ENCODE measurements around the gene BID. TPM values are rescaled to one million over a fixed set of nuclear protein-coding genes. Genes with fewer than 3 reads are reported as not detected.

The BID gene
- total and polyA plus RNA-seq, 2 of the 4 experiments (the other 2 are of a cell fraction), result 69.5 to 240 TPM

DNA sequence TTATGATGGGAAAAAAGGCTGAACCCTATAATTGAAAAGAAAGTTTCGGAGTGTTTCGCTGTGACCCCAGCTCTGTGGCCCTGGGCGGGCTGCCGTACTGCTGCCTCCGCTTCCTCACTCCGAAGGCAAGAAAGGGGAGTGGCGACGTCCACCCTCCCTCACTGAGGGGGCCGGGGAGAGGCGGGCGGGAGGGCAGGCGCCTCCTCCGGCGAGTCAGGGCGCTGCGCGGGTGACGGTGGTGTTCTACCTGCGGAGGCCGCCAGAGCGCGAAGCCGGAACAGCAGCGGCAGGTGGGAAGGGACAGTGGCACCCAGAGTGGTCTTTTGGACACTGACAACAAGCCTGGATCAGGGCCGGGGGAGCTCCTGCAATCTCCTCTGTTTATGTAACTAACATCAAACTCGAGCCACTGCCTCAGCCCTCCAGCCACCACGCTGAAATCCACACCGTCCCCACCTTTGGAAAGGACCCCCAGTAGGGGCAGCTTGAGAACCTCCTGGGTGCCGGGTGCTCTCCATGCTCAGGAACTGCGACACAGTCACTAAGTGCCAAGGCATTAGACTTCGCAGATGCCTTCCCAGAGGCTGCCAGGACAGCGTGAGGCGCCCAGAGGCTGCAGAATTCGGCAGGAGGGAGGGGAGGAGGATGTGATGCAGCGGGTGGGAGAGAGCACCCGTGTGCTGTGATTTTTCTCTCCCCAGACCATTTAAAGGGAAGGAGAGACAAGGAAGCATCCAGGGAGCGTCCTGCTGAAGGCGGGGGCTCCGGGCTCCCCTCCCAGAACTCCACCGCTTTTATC lies 25.5 kb downstream of the BID start (continued):
- TF ChIP-seq CHD1 (IDR thresholded peaks at IDR 0.05; ENCODE audit: low read depth, low read length), result no peak

DNA sequence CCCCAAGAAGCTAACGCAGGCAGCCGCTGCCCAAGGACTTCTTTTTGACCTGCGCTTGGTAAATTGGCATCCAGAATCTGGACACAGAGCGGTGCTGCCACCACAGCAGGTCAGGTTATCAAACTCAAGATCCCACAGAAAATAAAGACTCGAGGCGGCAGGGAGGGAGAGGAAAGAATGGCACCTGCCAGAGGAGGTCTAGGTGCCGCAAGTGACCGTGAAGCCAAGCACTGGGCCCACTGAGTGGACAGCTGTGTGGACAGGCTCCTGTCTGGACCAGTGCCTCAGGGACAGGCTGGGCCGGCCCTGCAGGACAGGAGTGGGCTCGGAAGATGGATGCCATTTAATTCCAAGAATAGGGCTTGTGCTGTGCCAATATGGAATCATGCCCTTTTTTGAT lies 27.4 kb downstream of the BID start:
- dilution Hi-C loops (cut with HindIII; ENCODE audit: low sequenced_read_pairs, unreplicated experiment), result no loop called here
- Histone ChIP-seq H2AFZ (replicated peaks; ENCODE audit: low read length, poor library complexity) (no peak overlapping the region), H3K4me2 (ENCODE audit: low read depth, low read length) (no peak overlapping the region), H3K56ac (ENCODE audit: extremely low read depth, insufficient read depth, low read length) (no peak overlapping the region), H3K9me1 (ENCODE audit: insufficient read depth, low read length) (no peaks in the 10 kb centered on the region), H3K36me3 (ENCODE audit: control insufficient read depth, insufficient read depth, low read length) (no peaks in the 10 kb centered on the region; the same call in 1 of the 2 replicates), H3K27me3 (ENCODE audit: control insufficient read depth, insufficient read depth, low read length) (no peaks in the 10 kb centered on the region), H3K27ac (ENCODE audit: insufficient read depth, low read length) (no peak overlapping the region), H3K14ac (replicated peaks; ENCODE audit: low read depth, low read length) (no peak overlapping the region), H4K20me1 (ENCODE audit: insufficient read depth, low read length) (peaks cover 12% of the 10 kb centered on the region), H3K79me1 (ENCODE audit: low read depth in 1 of 2, low read length in 2 of 2) (peaks cover 9 to 16% of the 10 kb centered on the region in 2 experiments; a peak in 3 of 4 replicates), H3K4ac (ENCODE audit: low read depth, low read length) (no peak overlapping the region), H4K91ac (ENCODE audit: insufficient read depth, low read depth, low read length) (no peak overlapping the region), H2BK5ac (ENCODE audit: low read depth, low read length, poor library complexity, severe bottlenecking) (no peak overlapping the region), H2AK5ac (ENCODE audit: low read depth, low read length) (no peak overlapping the region), H3K9me3 (ENCODE audit: control insufficient read depth, insufficient read depth, low read length) (no peaks in the 10 kb centered on the region), H4K8ac (ENCODE audit: low read depth in 2 of 2, low read length in 2 of 2) (no peak overlapping the region), H4K5ac (ENCODE audit: low read depth, low read length) (no peak overlapping the region), H3K9ac (ENCODE audit: low read depth, low read length) (no peak overlapping the region), H3K23ac (ENCODE audit: low read depth, low read length) (no peak overlapping the region), H3K4me1 (ENCODE audit: control insufficient read depth, insufficient read depth, low read length) (peaks cover 5% of the 10 kb centered on the region; the same call in 1 of the 2 replicates), H3K4me3 (ENCODE audit: insufficient read depth, low read depth, low read length) (no peak overlapping the region), H2AK9ac (replicated peaks; ENCODE audit: low read depth, low read length, poor library complexity) (no peak overlapping the region), H2BK20ac (ENCODE audit: low read depth, low read length) (no peak overlapping the region), H3K18ac (ENCODE audit: low read depth, low read length) (no peak overlapping the region), H2BK15ac (ENCODE audit: low read depth, low read length) (no peak overlapping the region), H2BK120ac (ENCODE audit: low read depth, low read length) (no peak overlapping the region)
- ChIA-PET POLR2A (ENCODE audit: unreplicated experiment) (no interaction called here), CTCF (no interaction called here)
- intact Hi-C loops (cut with micrococcal nuclease), result no loop called here
- TF ChIP-seq, protein P1, sequence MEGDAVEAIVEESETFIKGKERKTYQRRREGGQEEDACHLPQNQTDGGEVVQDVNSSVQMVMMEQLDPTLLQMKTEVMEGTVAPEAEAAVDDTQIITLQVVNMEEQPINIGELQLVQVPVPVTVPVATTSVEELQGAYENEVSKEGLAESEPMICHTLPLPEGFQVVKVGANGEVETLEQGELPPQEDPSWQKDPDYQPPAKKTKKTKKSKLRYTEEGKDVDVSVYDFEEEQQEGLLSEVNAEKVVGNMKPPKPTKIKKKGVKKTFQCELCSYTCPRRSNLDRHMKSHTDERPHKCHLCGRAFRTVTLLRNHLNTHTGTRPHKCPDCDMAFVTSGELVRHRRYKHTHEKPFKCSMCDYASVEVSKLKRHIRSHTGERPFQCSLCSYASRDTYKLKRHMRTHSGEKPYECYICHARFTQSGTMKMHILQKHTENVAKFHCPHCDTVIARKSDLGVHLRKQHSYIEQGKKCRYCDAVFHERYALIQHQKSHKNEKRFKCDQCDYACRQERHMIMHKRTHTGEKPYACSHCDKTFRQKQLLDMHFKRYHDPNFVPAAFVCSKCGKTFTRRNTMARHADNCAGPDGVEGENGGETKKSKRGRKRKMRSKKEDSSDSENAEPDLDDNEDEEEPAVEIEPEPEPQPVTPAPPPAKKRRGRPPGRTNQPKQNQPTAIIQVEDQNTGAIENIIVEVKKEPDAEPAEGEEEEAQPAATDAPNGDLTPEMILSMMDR (conservative IDR thresholded peaks at IDR 0.05; ENCODE audit: low read depth, low read length), result no peak
- TF ChIP-seq MXI1 (IDR thresholded peaks at IDR 0.05; ENCODE audit: borderline replicate concordance, low read depth, low read length), result no peak
- no peak for TF ChIP-seq POLR2A (IDR thresholded peaks at IDR 0.05; ENCODE audit: low read depth, low read length)
- TF ChIP-seq RAD21 (IDR thresholded peaks at IDR 0.05; ENCODE audit: low read length), result no peak
- TF ChIP-seq SMC3 (IDR thresholded peaks at IDR 0.05; ENCODE audit: low read depth, low read length), result no peak
- no TSS peak for BruUV-seq (replicated peaks)
- ATAC-seq (ENCODE audit: low read depth) (no peak), DNase-seq (no peak)
- in situ Hi-C loops (cut with MboI; ENCODE audit: low sequenced_read_pairs), result no loop called here
- 92% methylated on average over 2 of the region's 10 CpGs; no CpG with 5 or more reads in 1 of the 2 experiments for WGBS, 2 experiments (ENCODE audit: extremely low coverage in 2 of 2, insufficient read length in 1 of 2)
